ENCODE data around the gene ABCF1. TPM values are rescaled to one million over a fixed set of nuclear protein-coding genes. Genes with fewer than 3 reads are reported as not detected.

Gene ABCF1
- total RNA-seq, 1 experiment from 2014 or later: 53.3 TPM

- Histone ChIP-seq H2AFZ (ENCODE audit: low read depth, low read length, poor library complexity, severe bottlenecking) (no peak overlapping the region), H3K79me2 (ENCODE audit: insufficient read depth, low read length) (peaks cover 58% of the 10 kb centered on the region), H3K9me2 (ENCODE audit: insufficient read depth) (no peaks in the 10 kb centered on the region), H3K9me3 (ENCODE audit: control insufficient read depth in 1 of 2, insufficient read depth in 1 of 2, low read depth in 1 of 2, low read length in 2 of 2) (no peaks in the 10 kb centered on the region), H4K20me1 (ENCODE audit: insufficient read depth) (peaks cover 5% of the 10 kb centered on the region; the same call in 1 of the 2 replicates), H3K4me1 (ENCODE audit: control insufficient read depth in 1 of 2, insufficient read depth in 2 of 2, low read length in 2 of 2) (peaks cover 0 to 7% of the 10 kb centered on the region in 2 experiments; a peak in 1 of 4 replicates), H3K4me2 (ENCODE audit: low read length) (no peak overlapping the region), H3K27ac (ENCODE audit: low read depth, low read length) (no peak overlapping the region), H3K4me3 (replicated peaks in 1 of 2; ENCODE audit: low read depth in 1 of 2, low read length in 2 of 2) (no peak overlapping the region), H3K27me3 (ENCODE audit: insufficient read depth, low read length) (no peaks in the 10 kb centered on the region), H3K9ac (ENCODE audit: low read length) (no peak overlapping the region), H3K36me3 (ENCODE audit: control insufficient read depth in 1 of 2, insufficient read depth in 2 of 2, low read length in 2 of 2) (peaks cover 50 to 62% of the 10 kb centered on the region in 2 experiments)
- DNase-seq (ENCODE audit: low read depth, low spot score): no peak
- ChIA-PET RAD21 (ENCODE audit: low non-redundant PET in 1 of 2, low total read pairs in 2 of 2, uncharacterized antibody in 2 of 2, unreplicated experiment in 2 of 2) (no interaction called here), POLR2A (no interaction called here), CTCF (no interaction called here)
- BruUV-seq (replicated peaks): no TSS peak
- intact Hi-C loops (cut with micrococcal nuclease): no loop called here
- TF ChIP-seq ELF1 (IDR thresholded peaks at IDR 0.05; ENCODE audit: borderline replicate concordance, low read depth): no peak
- no peak for TF ChIP-seq CBX3 (IDR thresholded peaks at IDR 0.05; ENCODE audit: low read depth)
- no peak for TF ChIP-seq EGR1 (IDR thresholded peaks at IDR 0.05; ENCODE audit: low read depth)
- no peak for TF ChIP-seq TCF7L2 (IDR thresholded peaks at IDR 0.05; ENCODE audit: borderline replicate concordance, extremely low read depth, insufficient read depth, insufficient read length)
- no peak for TF ChIP-seq REST (IDR thresholded peaks at IDR 0.05; ENCODE audit: low read depth)
- no peak for TF ChIP-seq CEBPB (IDR thresholded peaks at IDR 0.05; ENCODE audit: low read depth)
- TF ChIP-seq JUND (IDR thresholded peaks at IDR 0.05): no peak
- no peak for TF ChIP-seq POLR2AphosphoS5 (IDR thresholded peaks at IDR 0.05; ENCODE audit: low read depth, low read length)
- no peak for ATAC-seq
Measured at GRCh38 chr6:30578051-30578450, 6.8 kb downstream of the ABCF1 start.

Measured in HCT116 (cell line).